ENCODE data around the gene IGSF9. TPM values are rescaled to one million over a fixed set of nuclear protein-coding genes. Genes with fewer than 3 reads are reported as not detected.
A peak's percentile ranks its signal among the peaks of the same experiment; 100 is the strongest.

Gene IGSF9
- total and polyA plus RNA-seq, 2 of the 4 experiments (the other 2 are of a cell fraction), result 0.05 TPM; not detected in 1

DNA sequence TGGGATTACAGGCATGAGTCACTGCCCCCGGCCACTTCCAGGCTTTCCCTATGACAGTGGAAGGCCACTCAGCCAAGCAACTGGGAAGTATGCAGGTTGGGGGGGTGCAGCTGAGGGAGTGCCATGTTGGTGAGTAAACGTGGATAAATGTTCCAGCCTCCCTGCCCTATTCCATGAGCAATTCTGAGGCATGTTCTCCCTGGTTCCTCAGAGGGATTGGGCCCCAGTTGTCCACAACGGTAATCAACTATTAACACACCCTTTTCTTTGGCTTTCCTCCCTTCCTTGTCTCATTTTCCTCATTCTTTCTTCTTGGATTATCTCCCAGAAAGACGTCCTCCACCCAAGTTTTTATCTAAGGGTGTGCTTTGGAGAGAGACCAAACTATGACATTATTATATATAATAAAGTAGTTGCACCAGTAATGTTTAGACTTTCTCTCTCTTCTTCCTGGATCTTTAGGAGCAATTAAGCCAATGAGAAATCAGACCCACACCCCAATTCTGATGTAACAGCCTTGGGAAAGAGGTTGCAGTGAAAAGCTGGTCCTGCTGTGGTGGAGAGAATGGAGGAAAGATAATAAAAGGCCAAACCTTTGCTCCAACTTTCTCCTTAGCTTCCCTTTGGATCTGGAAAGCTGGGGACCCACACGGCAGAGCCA, 15.4 kb upstream of the IGSF9 start:
- Histone ChIP-seq H4K20me1 (ENCODE audit: insufficient read depth, low read length) (no peaks in the 10 kb centered on the region), H2BK5ac (ENCODE audit: low read depth, low read length, poor library complexity, severe bottlenecking) (no peak overlapping the region), H4K91ac (ENCODE audit: insufficient read depth, low read depth, low read length) (peak overlapping the region; percentile 84; the same call in 1 of the 2 replicates), H3K14ac (replicated peaks; ENCODE audit: low read depth, low read length) (no peak overlapping the region), H3K23ac (ENCODE audit: low read depth, low read length) (no peak overlapping the region; the same call in 1 of the 2 replicates), H3K56ac (ENCODE audit: extremely low read depth, insufficient read depth, low read length) (no peak overlapping the region), H3K9ac (ENCODE audit: low read depth, low read length) (peak overlapping the region; percentile 73; the same call in 1 of the 2 replicates), H3K27ac (ENCODE audit: insufficient read depth, low read length) (peak overlapping the region; percentile 92; the same call in 1 of the 2 replicates), H3K4me1 (ENCODE audit: control insufficient read depth, insufficient read depth, low read length) (peaks cover 2% of the 10 kb centered on the region; the same call in 1 of the 2 replicates), H3K79me1 (ENCODE audit: low read depth in 1 of 2, low read length in 2 of 2) (no peaks in the 10 kb centered on the region), H2BK15ac (ENCODE audit: low read depth, low read length) (no peak overlapping the region), H4K5ac (ENCODE audit: low read depth, low read length) (peak overlapping the region; percentile 77; the same call in 1 of the 2 replicates), H3K9me3 (ENCODE audit: control insufficient read depth, insufficient read depth, low read length) (no peaks in the 10 kb centered on the region), H3K27me3 (ENCODE audit: control insufficient read depth, insufficient read depth, low read length) (peaks cover 6% of the 10 kb centered on the region), H3K4ac (ENCODE audit: low read depth, low read length) (no peak overlapping the region), H4K8ac (ENCODE audit: low read depth in 2 of 2, low read length in 2 of 2) (peak overlapping the region in 1 of 2 experiments; percentile 22; a peak in 2 of 4 replicates), H2AK5ac (ENCODE audit: low read depth, low read length) (no peak overlapping the region), H3K18ac (ENCODE audit: low read depth, low read length) (peak overlapping the region; percentile 38; the same call in 1 of the 2 replicates), H2AFZ (replicated peaks; ENCODE audit: low read length, poor library complexity) (peak overlapping the region; percentile 33), H2BK120ac (ENCODE audit: low read depth, low read length) (no peak overlapping the region; the same call in 1 of the 2 replicates), H3K4me2 (ENCODE audit: low read depth, low read length) (peak overlapping the region; percentile 78), H2BK20ac (ENCODE audit: low read depth, low read length) (no peak overlapping the region), H3K36me3 (ENCODE audit: control insufficient read depth, insufficient read depth, low read length) (no peaks in the 10 kb centered on the region), H2AK9ac (replicated peaks; ENCODE audit: low read depth, low read length, poor library complexity) (no peak overlapping the region), H3K9me1 (ENCODE audit: insufficient read depth, low read length) (no peaks in the 10 kb centered on the region), H3K4me3 (ENCODE audit: insufficient read depth, low read depth, low read length) (peak overlapping the region; percentile 35; the same call in 1 of the 2 replicates)
- peak; percentile 67 for DNase-seq
- in situ Hi-C loops (cut with MboI; ENCODE audit: low sequenced_read_pairs) (no loop called here), intact Hi-C loops (cut with micrococcal nuclease) (no loop called here), dilution Hi-C loops (cut with HindIII; ENCODE audit: low sequenced_read_pairs, unreplicated experiment) (no loop called here)
- TF ChIP-seq CEBPB (IDR thresholded peaks at IDR 0.05; ENCODE audit: low read depth, low read length) (peak; percentile 38), NFE2L2 (IDR thresholded peaks at IDR 0.05; ENCODE audit: low read depth, low read length) (no peak)
- ChIA-PET CTCF (no interaction called here), POLR2A (ENCODE audit: unreplicated experiment) (no interaction called here)
- peak; percentile 86 for ATAC-seq (ENCODE audit: low read depth)
- BruUV-seq (replicated peaks), result no TSS peak
- no CpG with 5 or more reads among the region's 5 CpGs for WGBS, 2 experiments (ENCODE audit: extremely low coverage in 2 of 2, insufficient read length in 1 of 2)

All from IMR-90 (cell line).